ENCODE measurements around the gene CHRNB4. TPM values are rescaled to one million over a fixed set of nuclear protein-coding genes. Genes with fewer than 3 reads are reported as not detected.

Gene CHRNB4
- total RNA-seq, 1 donor from 2014 or later = 0.23 TPM

DNA sequence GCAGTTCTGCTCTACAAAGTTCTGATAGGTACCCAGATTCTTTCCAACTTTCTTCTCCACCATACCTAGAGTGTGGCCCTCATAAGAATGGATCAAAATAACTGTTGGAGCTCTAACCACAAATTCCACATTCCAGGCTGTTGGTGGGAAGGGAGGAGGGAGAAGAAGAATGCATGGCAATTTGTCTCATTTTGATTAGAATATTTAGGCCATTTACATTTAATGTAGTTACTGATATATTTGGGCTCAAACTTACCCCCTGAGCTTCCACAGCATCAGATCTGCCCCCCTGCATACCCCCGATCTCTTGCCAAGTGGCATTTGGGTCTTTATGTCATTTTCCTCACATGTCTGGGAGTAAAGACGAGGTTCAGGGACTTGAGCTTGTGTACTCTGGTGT, 7.7 kb downstream of the CHRNB4 start:
- no peak overlapping the region for H3K4me3 ChIP-seq (ENCODE audit: low read depth, low read length)
- no peak for TF ChIP-seq CTCF (conservative IDR thresholded peaks at IDR 0.05; ENCODE audit: low read depth, low read length)
- DNase-seq (ENCODE audit: low read depth) = no peak

DNA sequence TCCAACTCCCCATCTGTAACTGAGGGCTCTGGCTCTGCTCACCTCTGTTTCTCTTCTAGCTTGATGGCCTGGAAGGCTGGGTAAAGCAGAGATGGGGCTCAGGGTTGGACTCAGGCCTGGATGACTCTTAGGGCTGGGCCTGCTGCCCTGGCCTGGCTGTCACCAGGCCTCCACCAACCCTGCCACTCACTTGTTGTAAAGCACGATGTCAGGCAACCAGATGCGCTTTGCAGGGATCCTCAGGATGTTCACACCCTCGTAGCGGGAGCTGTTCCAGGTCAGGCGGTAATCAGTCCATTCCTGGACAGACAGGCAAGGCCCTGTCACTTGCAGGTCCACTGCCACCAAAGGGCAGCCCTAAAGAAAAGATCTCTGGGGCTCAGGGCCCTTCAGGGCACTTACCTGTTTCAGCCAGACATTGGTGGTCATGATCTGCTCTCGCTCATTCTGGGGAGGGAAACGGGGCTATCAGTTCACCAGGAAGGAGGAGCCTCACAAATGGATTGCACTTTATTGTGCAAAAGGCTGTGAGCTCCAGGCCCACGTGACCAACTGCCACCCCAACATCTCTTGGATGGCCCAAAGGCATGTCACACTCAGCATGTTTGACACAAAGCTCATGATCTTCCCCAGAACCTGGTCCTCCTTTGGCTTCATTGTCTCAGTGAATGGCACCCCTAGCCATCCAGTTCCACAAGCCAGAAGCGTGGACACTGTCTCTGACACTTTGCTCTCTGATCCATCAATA, 9.9 kb downstream of the CHRNB4 start:
- DNase-seq (ENCODE audit: low read depth) = no peak
- H3K4me3 ChIP-seq (ENCODE audit: low read depth, low read length) = no peak overlapping the region
- no peak for TF ChIP-seq CTCF (conservative IDR thresholded peaks at IDR 0.05; ENCODE audit: low read depth, low read length)

GRCh38 chr15:78629716-78630065, 11.3 kb downstream of the CHRNB4 start:
- no peak for DNase-seq (ENCODE audit: low read depth)
- TF ChIP-seq CTCF (conservative IDR thresholded peaks at IDR 0.05; ENCODE audit: low read depth, low read length) = no peak
- H3K4me3 ChIP-seq (ENCODE audit: low read depth, low read length) = no peak overlapping the region

GRCh38 chr15:78629031-78629715, 11.8 kb downstream of the CHRNB4 start:
- no peak for DNase-seq (ENCODE audit: low read depth)
- TF ChIP-seq CTCF (conservative IDR thresholded peaks at IDR 0.05; ENCODE audit: low read depth, low read length) = no peak
- H3K4me3 ChIP-seq (ENCODE audit: low read depth, low read length) = no peak overlapping the region

GRCh38 chr15:78628227-78628626, 12.8 kb downstream of the CHRNB4 start:
- TF ChIP-seq CTCF (conservative IDR thresholded peaks at IDR 0.05; ENCODE audit: low read depth, low read length) = no peak
- no peak overlapping the region for H3K4me3 ChIP-seq (ENCODE audit: low read depth, low read length)
- no peak for DNase-seq (ENCODE audit: low read depth)

- no peak overlapping the region for H3K4me3 ChIP-seq (ENCODE audit: low read depth, low read length)
- no peak for TF ChIP-seq CTCF (conservative IDR thresholded peaks at IDR 0.05; ENCODE audit: low read depth, low read length)
Observed at GRCh38 chr15:78627348-78627747, 13.7 kb downstream of the CHRNB4 start.

More at GRCh38 chr15:78627348-78627747, 13.7 kb downstream of the CHRNB4 start:
- no peak for DNase-seq (ENCODE audit: low read depth)
